ENCODE results near the gene CCDC91.

Gene CCDC91

DNA sequence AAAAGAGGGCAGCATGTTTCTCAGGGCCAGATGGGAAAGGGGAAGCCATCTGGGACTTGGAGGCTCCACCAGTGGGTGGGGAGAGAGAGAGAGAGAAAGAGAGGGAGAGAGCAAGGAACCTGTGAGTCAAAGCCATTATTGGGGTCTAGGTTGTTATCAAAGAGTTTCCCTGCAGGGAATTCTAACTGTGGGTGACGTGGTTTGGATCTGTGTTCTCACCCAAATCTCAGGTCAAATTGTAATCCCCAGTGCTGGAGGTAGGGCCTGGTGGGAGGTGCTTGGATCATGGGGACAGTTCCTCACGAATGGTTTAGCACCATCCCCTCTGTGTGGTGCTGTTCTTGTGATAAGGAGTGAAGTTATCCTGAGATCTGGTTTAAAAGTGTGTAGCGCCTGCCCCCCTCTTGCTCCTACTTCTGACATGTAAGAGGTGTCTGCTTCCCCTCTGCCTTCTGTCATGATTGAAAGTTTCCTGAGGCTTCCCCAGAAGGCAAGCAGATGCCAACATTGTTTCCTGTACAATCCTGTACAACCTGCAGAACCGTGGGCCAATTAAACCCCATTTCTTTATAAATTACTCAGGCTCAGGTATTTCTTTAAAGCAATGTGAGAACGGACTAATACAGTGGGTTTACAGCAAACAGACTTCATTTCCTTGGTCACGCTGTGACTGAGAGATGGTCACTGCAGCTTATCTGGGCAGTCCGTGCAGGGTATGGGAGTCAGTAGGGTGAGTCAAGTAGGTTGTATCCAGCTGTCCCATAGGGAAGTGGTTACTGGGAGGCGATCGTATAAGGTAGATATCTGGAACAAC lies 52.4 kb downstream of the CCDC91 start:
- Histone ChIP-seq H3K4me3 (ENCODE audit: insufficient read depth, low read length, poor library complexity, severe bottlenecking) (no peak overlapping the region), H3K9me2 (replicated peaks; ENCODE audit: insufficient read depth, low read length) (no peaks in the 10 kb centered on the region), H3K9me3 (ENCODE audit: insufficient read depth, low read length) (no peaks in the 10 kb centered on the region), H3K36me3 (ENCODE audit: low read length) (no peaks in the 10 kb centered on the region), H3K79me2 (ENCODE audit: insufficient read depth, low read length) (peaks cover 12% of the 10 kb centered on the region; the same call in 1 of the 2 replicates), H3K27ac (ENCODE audit: low read depth, low read length) (no peak overlapping the region), H4K20me1 (ENCODE audit: low read depth, low read length) (no peaks in the 10 kb centered on the region), H3F3A (ENCODE audit: insufficient read depth) (no peaks in the 10 kb centered on the region), H3K4me2 (ENCODE audit: low read depth, low read length, poor library complexity, severe bottlenecking) (no peak overlapping the region), H3K27me3 (ENCODE audit: low read length) (no peaks in the 10 kb centered on the region), H3K9ac (ENCODE audit: low read length) (no peak overlapping the region), H2AFZ (ENCODE audit: low read depth, low read length, severe bottlenecking) (no peak overlapping the region)
- TF ChIP-seq EZH2phosphoT487 (conservative IDR thresholded peaks at IDR 0.05; ENCODE audit: low read length) (no peak), CTCF (IDR thresholded peaks at IDR 0.05; ENCODE audit: insufficient read depth, low read length, poor library complexity, severe bottlenecking) (no peak)

- no peak overlapping the region for H3K4me2 ChIP-seq (ENCODE audit: low read depth, low read length, poor library complexity, severe bottlenecking)
- H4K20me1 ChIP-seq (ENCODE audit: low read depth, low read length): no peaks in the 10 kb centered on the region
- H3K9ac ChIP-seq (ENCODE audit: low read length): no peak overlapping the region
- no peaks in the 10 kb centered on the region for H3F3A ChIP-seq (ENCODE audit: insufficient read depth)
- no peaks in the 10 kb centered on the region for H3K36me3 ChIP-seq (ENCODE audit: low read length)
- no peaks in the 10 kb centered on the region for H3K27me3 ChIP-seq (ENCODE audit: low read length)
- no peak overlapping the region for H3K27ac ChIP-seq (ENCODE audit: low read depth, low read length)
- no peak overlapping the region for H3K4me3 ChIP-seq (ENCODE audit: insufficient read depth, low read length, poor library complexity, severe bottlenecking)
- no peaks in the 10 kb centered on the region for H3K9me2 ChIP-seq (replicated peaks; ENCODE audit: insufficient read depth, low read length)
- peaks cover 9% of the 10 kb centered on the region; the same call in 1 of the 2 replicates for H3K79me2 ChIP-seq (ENCODE audit: insufficient read depth, low read length)
- TF ChIP-seq EZH2phosphoT487 (conservative IDR thresholded peaks at IDR 0.05; ENCODE audit: low read length) (no peak), CTCF (IDR thresholded peaks at IDR 0.05; ENCODE audit: insufficient read depth, low read length, poor library complexity, severe bottlenecking) (no peak)
- H3K9me3 ChIP-seq (ENCODE audit: insufficient read depth, low read length): no peaks in the 10 kb centered on the region
- H2AFZ ChIP-seq (ENCODE audit: low read depth, low read length, severe bottlenecking): no peak overlapping the region
Measured at GRCh38 chr12:28243310-28243633, 53.0 kb downstream of the CCDC91 start.

GRCh38 chr12:28247806-28248205 lies 57.5 kb downstream of the CCDC91 start:
- H3K27ac ChIP-seq (ENCODE audit: low read depth, low read length): no peak overlapping the region
- H2AFZ ChIP-seq (ENCODE audit: low read depth, low read length, severe bottlenecking): no peak overlapping the region
- no peaks in the 10 kb centered on the region for H3K9me3 ChIP-seq (ENCODE audit: insufficient read depth, low read length)
- H3K4me2 ChIP-seq (ENCODE audit: low read depth, low read length, poor library complexity, severe bottlenecking): no peak overlapping the region
- no peaks in the 10 kb centered on the region for H3F3A ChIP-seq (ENCODE audit: insufficient read depth)
- TF ChIP-seq EZH2phosphoT487 (conservative IDR thresholded peaks at IDR 0.05; ENCODE audit: low read length) (no peak), CTCF (IDR thresholded peaks at IDR 0.05; ENCODE audit: insufficient read depth, low read length, poor library complexity, severe bottlenecking) (no peak)
- 0 out of 2 replicates have a peak, but pooled peaks cover 2% of the 10 kb centered on the region for H3K79me2 ChIP-seq (ENCODE audit: insufficient read depth, low read length)
- H3K27me3 ChIP-seq (ENCODE audit: low read length): no peaks in the 10 kb centered on the region
- 0 out of 2 replicates have a peak, but pooled peaks cover 3% of the 10 kb centered on the region for H4K20me1 ChIP-seq (ENCODE audit: low read depth, low read length)
- H3K4me3 ChIP-seq (ENCODE audit: insufficient read depth, low read length, poor library complexity, severe bottlenecking): no peak overlapping the region
- no peak overlapping the region for H3K9ac ChIP-seq (ENCODE audit: low read length)
- H3K36me3 ChIP-seq (ENCODE audit: low read length): no peaks in the 10 kb centered on the region
- H3K9me2 ChIP-seq (replicated peaks; ENCODE audit: insufficient read depth, low read length): no peaks in the 10 kb centered on the region

Measured in SU-DHL-6 (cell line).